T-cell (primary cell): ENCODE results near the gene CPZ. TPM values are rescaled to one million over a fixed set of nuclear protein-coding genes. Genes with fewer than 3 reads are reported as not detected.

Experiments
- ATAC-seq, 4 experiments: fragments of 200-7000 bp in 3 of 4; fragments of 150-1000 bp in 1 of 4; cut with Tn5 transposase; replicated peaks in 1 of 4; 1 replicate in 3 of 4; 2 replicates in 1 of 4; pipeline ENCODE4 v1.10.0; 2021; ENCODE audit warnings: moderate library complexity in 3 of 4, mild to moderate bottlenecking in 2 of 4, moderate number of reproducible peaks in 1 of 4
- CTCF ChIA-PET, 2 donors: fragments of 300-600 bp; sonication (Branson Sonifier 250); formaldehyde crosslinking; loops; one replicate each; lab custom pipeline; 2022; ENCODE audit warnings: antibody characterized with exemption in 2 of 2; lab: Charles Lee
- POLR2A ChIA-PET, 2 donors: fragments of 300-600 bp; sonication (Branson Sonifier 250); formaldehyde crosslinking; loops; one replicate each; lab custom pipeline; 2022; ENCODE audit warnings: antibody characterized with exemption in 2 of 2; lab: Charles Lee
- DNase-seq, 35 experiments: peaks; one replicate each; pipeline versions ENCODE4 v3.0.0 to v3.0.0-alpha.2; 2013 to 2023
- H3K27ac ChIP-seq: one replicate; pipeline ENCODE4 v1.5.1; 2013; ENCODE audit warnings: low read length
- H3K27me3 ChIP-seq, 2 experiments: replicated peaks in 1 of 2; 1 replicate in 1 of 2; 2 replicates in 1 of 2; pipeline versions ENCODE4 v1.6.1 to v1.7.0; 2013; ENCODE audit warnings: low read length in 1 of 2, mixed read lengths in 1 of 2; ENCODE audit not compliant: control insufficient read depth in 2 of 2, insufficient read depth in 2 of 2; ENCODE audit errors: extremely low read depth in 1 of 2
- H3K36me3 ChIP-seq, 2 donors: 1 replicate in 1 of 2; 2 replicates in 1 of 2; pipeline versions ENCODE4 v1.6.1 to v1.7.0; 2013; ENCODE audit warnings: low read length in 1 of 2; ENCODE audit not compliant: control insufficient read depth in 2 of 2, insufficient read depth in 1 of 2; ENCODE audit errors: extremely low read depth in 1 of 2
- H3K4me1 ChIP-seq, 2 experiments: 1 replicate in 1 of 2; 2 replicates in 1 of 2; pipeline versions ENCODE4 v1.6.1 to v1.7.0; 2013; ENCODE audit warnings: low read length in 2 of 2, mixed read lengths in 1 of 2; ENCODE audit not compliant: insufficient read depth in 2 of 2, control insufficient read depth in 1 of 2; ENCODE audit errors: extremely low read depth in 1 of 2
- H3K4me3 ChIP-seq, 2 donors: 1 replicate in 1 of 2; 2 replicates in 1 of 2; pipeline versions ENCODE4 v1.5.1 to v1.7.0; 2013; ENCODE audit warnings: mild to moderate bottlenecking in 2 of 2, low read length in 1 of 2, moderate library complexity in 1 of 2; ENCODE audit not compliant: control insufficient read depth in 1 of 2; ENCODE audit errors: extremely low read depth in 1 of 2
- H3K9me3 ChIP-seq: 2 replicates; pipeline ENCODE4 v1.7.0; 2013
- H3K27ac Mint-ChIP-seq, 2 donors: one replicate each; pipeline ENCODE4 v1.8.0; 2020 to 2021; ENCODE audit warnings: mild to moderate bottlenecking in 2 of 2, mixed read lengths in 2 of 2
- H3K27me3 Mint-ChIP-seq, 2 donors: one replicate each; pipeline ENCODE4 v1.8.0; 2021 to 2022; ENCODE audit warnings: mixed read lengths in 2 of 2
- H3K36me3 Mint-ChIP-seq: one replicate; pipeline ENCODE4 v1.8.0; 2021; ENCODE audit warnings: mixed read lengths
- H3K4me1 Mint-ChIP-seq, 3 donors: one replicate each; pipeline ENCODE4 v1.8.0; 2020 to 2022; ENCODE audit warnings: mixed read lengths in 3 of 3, mild to moderate bottlenecking in 1 of 3
- H3K4me3 Mint-ChIP-seq, 3 donors: one replicate each; pipeline ENCODE4 v1.8.0; 2020 to 2022; ENCODE audit warnings: mild to moderate bottlenecking in 3 of 3, mixed read lengths in 3 of 3, moderate library complexity in 3 of 3
- H3K9me3 Mint-ChIP-seq, 3 donors: one replicate each; pipeline ENCODE4 v1.8.0; 2020 to 2022; ENCODE audit warnings: mixed read lengths in 3 of 3
- WGBS: methylation state at CpG from one replicate; pipeline ENCODE4 v1.1.5; 2013; ENCODE audit warnings: missing lambda C conversion rate; ENCODE audit not compliant: insufficient coverage; 5-methylcytosine and 5-hydroxymethylcytosine counted together
- total RNA-seq, 35 experiments: library from RNA in 6 of 35; stranded (reverse) in 6 of 35; fragments of 120-200 nt in 1 of 35; gene quantifications; one replicate each; pipeline versions ENCODE4 v1.2.1 to v1.2.4 and lab custom pipeline; 2013 to 2026

Gene CPZ
- total RNA-seq, 5 donors from 2014 or later (not counting 1 experiment from before 2014, with no cell fraction given), result 0.18 to 0.32 TPM; not detected in 3

DNA sequence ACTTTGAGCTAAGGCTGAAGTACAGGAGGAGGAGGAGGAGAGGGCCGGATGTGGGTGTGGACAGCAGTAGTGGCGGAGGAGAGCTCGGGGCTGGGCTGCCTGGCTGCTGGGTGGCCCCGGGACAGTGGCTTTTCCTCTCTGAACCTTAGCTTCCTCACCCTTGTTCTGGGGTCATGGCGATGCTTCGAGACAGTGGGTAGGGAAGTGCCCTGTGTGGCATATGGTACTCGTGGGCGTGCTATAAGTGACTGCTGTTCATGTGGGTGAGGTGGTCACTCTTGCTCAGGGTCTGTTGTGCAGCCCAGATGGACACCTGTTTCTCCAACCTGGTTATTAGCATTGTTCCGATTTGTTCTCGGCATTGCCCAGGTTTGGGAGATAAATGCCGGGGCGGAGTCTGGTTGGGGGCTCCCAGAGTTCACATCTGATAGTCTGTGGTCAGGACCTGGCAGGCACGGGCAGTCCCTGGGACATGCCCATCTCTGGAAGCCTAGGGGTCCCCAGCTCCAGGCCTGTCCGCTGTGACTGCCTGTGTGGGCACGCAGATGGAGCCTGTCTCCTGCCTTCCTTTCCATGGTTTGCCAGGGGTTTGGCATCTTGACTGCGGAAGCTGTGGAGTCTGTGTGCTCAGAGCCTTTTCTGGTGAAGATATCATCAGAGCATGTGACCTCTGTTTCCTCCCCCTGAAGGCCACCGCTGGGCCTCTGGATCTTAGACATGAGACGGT lies 4.9 kb upstream of the CPZ start:
- WGBS, result 78% methylated on average over 16 of the region's 18 CpGs
- peaks cover 19 to 35% of the 10 kb centered on the region in 2 donors for H3K27me3 Mint-ChIP-seq

GRCh38 chr4:8588196-8588470 lies 4.4 kb upstream of the CPZ start:
- no peak for ATAC-seq
- ChIA-PET POLR2A (no interaction called here), CTCF (no interaction called here)
- H3K36me3 ChIP-seq, result no peaks in the 10 kb centered on the region
- Mint-ChIP-seq H3K4me3 (no peak overlapping the region), H3K36me3 (no peaks in the 10 kb centered on the region), H3K9me3 (no peaks in the 10 kb centered on the region), H3K27ac (no peak overlapping the region), H3K27me3 (peaks cover 19 to 38% of the 10 kb centered on the region in 2 donors), H3K4me1 (no peaks in the 10 kb centered on the region)
- DNase-seq, result no peak
- H3K27ac ChIP-seq, result no peak overlapping the region
- no peak overlapping the region for H3K4me3 ChIP-seq
- peaks cover 0 to 65% of the 10 kb centered on the region in 2 experiments for H3K27me3 ChIP-seq
- no peaks in the 10 kb centered on the region for H3K4me1 ChIP-seq
- no peaks in the 10 kb centered on the region for H3K9me3 ChIP-seq
- 70% methylated on average over 2 of the region's 2 CpGs for WGBS

More for the DNA sequence above, 4.9 kb upstream of the CPZ start:
- Histone ChIP-seq H3K4me3 (no peak overlapping the region), H3K4me1 (no peaks in the 10 kb centered on the region), H3K27me3 (peaks cover 0 to 66% of the 10 kb centered on the region in 2 experiments), H3K36me3 (no peaks in the 10 kb centered on the region), H3K9me3 (no peaks in the 10 kb centered on the region), H3K27ac (no peak overlapping the region)
- no peak for ATAC-seq
- H3K9me3 Mint-ChIP-seq, result no peaks in the 10 kb centered on the region
- no peak for DNase-seq
- H3K27ac Mint-ChIP-seq, result no peak overlapping the region
- ChIA-PET POLR2A (no interaction called here), CTCF (no interaction called here)
- H3K36me3 Mint-ChIP-seq, result no peaks in the 10 kb centered on the region
- H3K4me1 Mint-ChIP-seq, result no peaks in the 10 kb centered on the region
- no peak overlapping the region for H3K4me3 Mint-ChIP-seq

GRCh38 chr4:8589336-8589735 lies 3.2 kb upstream of the CPZ start:
- POLR2A ChIA-PET, result no interaction called here
- no peak overlapping the region for H3K4me3 ChIP-seq
- WGBS, result 73% methylated on average over 10 of the region's 10 CpGs
- ATAC-seq (no peak), DNase-seq (no peak)
- Mint-ChIP-seq H3K27me3 (peaks cover 20 to 45% of the 10 kb centered on the region in 2 donors), H3K27ac (no peak overlapping the region), H3K36me3 (no peaks in the 10 kb centered on the region), H3K9me3 (no peaks in the 10 kb centered on the region), H3K4me3 (no peak overlapping the region), H3K4me1 (no peaks in the 10 kb centered on the region)
- peaks cover 0 to 75% of the 10 kb centered on the region in 2 experiments for H3K27me3 ChIP-seq
- no peaks in the 10 kb centered on the region for H3K36me3 ChIP-seq
- H3K9me3 ChIP-seq, result no peaks in the 10 kb centered on the region
- no peak overlapping the region for H3K27ac ChIP-seq
- H3K4me1 ChIP-seq, result no peaks in the 10 kb centered on the region
- CTCF ChIA-PET, result no interaction called here

DNA sequence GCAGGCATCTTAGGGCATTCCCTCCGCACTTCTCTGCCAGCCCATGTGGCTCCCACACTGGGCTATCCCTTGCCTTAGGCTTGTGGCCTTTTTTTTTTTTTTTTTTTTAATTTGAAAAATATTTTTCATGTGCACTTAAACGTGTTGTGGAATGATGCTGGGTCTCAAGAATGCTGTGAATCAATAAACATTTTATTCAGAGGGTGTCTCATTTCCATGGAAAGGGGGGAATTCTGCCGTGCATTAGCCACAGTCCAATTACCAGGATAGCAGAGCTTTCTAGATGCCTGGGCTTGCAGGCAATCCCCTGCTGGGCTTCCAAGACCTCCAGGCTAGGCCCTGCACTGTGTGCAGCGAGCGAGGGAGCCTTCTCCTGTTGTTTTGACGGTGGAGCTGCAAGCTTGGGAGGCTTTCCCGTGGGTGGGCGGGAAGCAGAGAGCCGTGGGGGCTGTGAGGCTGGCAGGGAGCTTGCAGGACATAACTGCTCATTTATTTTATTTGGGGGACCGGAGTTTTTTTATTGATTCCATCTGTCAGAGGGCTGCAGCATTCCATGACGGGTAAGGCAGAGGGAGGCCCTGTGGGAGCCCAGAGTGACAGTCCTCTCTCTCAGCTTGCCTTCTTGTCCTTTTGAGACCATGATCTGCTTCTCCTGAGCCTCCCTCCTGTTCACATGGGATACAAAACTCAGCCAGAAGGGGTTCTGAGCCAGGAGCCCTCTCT lies 2.6 kb upstream of the CPZ start:
- H3K27me3 ChIP-seq, result peaks cover 0 to 77% of the 10 kb centered on the region in 2 experiments
- no peaks in the 10 kb centered on the region for H3K4me1 ChIP-seq
- ChIA-PET POLR2A (no interaction called here), CTCF (interaction anchor here in 1 of 2 donors (0.7 kb wide), 1 partner anchor 89 kb away, joined by 7 read pairs; no protein-coding TSS in a partner anchor)
- Mint-ChIP-seq H3K9me3 (no peaks in the 10 kb centered on the region), H3K27me3 (peaks cover 21 to 47% of the 10 kb centered on the region in 2 donors), H3K4me1 (no peaks in the 10 kb centered on the region), H3K4me3 (no peak overlapping the region), H3K27ac (no peak overlapping the region), H3K36me3 (no peaks in the 10 kb centered on the region)
- no peak for ATAC-seq
- no peak overlapping the region for H3K4me3 ChIP-seq
- WGBS, result 62% methylated on average over 5 of the region's 11 CpGs
- H3K27ac ChIP-seq, result no peak overlapping the region
- no peak for DNase-seq
- no peaks in the 10 kb centered on the region for H3K36me3 ChIP-seq
- no peaks in the 10 kb centered on the region for H3K9me3 ChIP-seq

- Mint-ChIP-seq H3K27ac (no peak overlapping the region), H3K4me3 (no peak overlapping the region), H3K27me3 (peaks cover 24 to 49% of the 10 kb centered on the region in 2 donors), H3K9me3 (no peaks in the 10 kb centered on the region), H3K36me3 (no peaks in the 10 kb centered on the region), H3K4me1 (no peaks in the 10 kb centered on the region)
- ATAC-seq (no peak), DNase-seq (no peak)
- Histone ChIP-seq H3K27me3 (peaks cover 0 to 80% of the 10 kb centered on the region in 2 experiments), H3K4me3 (no peak overlapping the region), H3K27ac (no peak overlapping the region), H3K9me3 (no peaks in the 10 kb centered on the region), H3K4me1 (no peaks in the 10 kb centered on the region), H3K36me3 (no peaks in the 10 kb centered on the region)
- ChIA-PET POLR2A (no interaction called here), CTCF (no interaction called here)
- WGBS, result 62% methylated on average over 5 of the region's 5 CpGs
Observed at GRCh38 chr4:8590546-8590880, 2.1 kb upstream of the CPZ start.

DNA sequence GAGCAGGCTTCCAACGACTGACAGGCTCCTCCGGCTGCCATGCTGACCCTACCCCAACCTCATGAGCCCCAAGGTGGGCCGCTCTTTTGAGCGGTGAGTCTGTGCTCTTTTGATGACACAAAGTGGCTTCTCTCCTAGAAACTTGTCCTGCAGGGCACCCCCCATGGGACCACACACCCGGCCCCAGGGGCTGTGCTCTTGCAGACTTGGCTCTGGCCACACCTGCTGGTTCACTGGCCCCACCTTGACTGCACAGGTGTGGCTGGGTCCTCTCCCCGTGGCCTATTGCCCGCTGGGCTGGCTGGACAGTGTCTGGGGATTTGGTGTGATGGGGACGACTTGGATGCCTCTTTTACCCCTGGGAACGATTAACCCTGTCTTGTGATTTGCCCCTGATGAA lies 1.5 kb upstream of the CPZ start:
- peaks cover 26 to 49% of the 10 kb centered on the region in 2 donors for H3K27me3 Mint-ChIP-seq

More for the DNA sequence above, 1.5 kb upstream of the CPZ start:
- ChIA-PET POLR2A (no interaction called here), CTCF (no interaction called here)
- Histone ChIP-seq H3K36me3 (no peaks in the 10 kb centered on the region), H3K4me3 (no peak overlapping the region), H3K9me3 (no peaks in the 10 kb centered on the region), H3K4me1 (no peaks in the 10 kb centered on the region), H3K27ac (no peak overlapping the region), H3K27me3 (peaks cover 0 to 76% of the 10 kb centered on the region in 2 experiments)
- Mint-ChIP-seq H3K4me3 (no peak overlapping the region), H3K27ac (no peak overlapping the region), H3K9me3 (no peaks in the 10 kb centered on the region), H3K4me1 (no peaks in the 10 kb centered on the region), H3K36me3 (no peaks in the 10 kb centered on the region)
- ATAC-seq (no peak), DNase-seq (no peak)
- WGBS, result 78% methylated on average over 8 of the region's 9 CpGs
